ENCODE results near the gene PALLD. TPM values are rescaled to one million over a fixed set of nuclear protein-coding genes. Genes with fewer than 3 reads are reported as not detected.

The PALLD gene
- total RNA-seq, 4 donors from 2014 or later: 71.8 to 106 (median 83.3) TPM

DNA sequence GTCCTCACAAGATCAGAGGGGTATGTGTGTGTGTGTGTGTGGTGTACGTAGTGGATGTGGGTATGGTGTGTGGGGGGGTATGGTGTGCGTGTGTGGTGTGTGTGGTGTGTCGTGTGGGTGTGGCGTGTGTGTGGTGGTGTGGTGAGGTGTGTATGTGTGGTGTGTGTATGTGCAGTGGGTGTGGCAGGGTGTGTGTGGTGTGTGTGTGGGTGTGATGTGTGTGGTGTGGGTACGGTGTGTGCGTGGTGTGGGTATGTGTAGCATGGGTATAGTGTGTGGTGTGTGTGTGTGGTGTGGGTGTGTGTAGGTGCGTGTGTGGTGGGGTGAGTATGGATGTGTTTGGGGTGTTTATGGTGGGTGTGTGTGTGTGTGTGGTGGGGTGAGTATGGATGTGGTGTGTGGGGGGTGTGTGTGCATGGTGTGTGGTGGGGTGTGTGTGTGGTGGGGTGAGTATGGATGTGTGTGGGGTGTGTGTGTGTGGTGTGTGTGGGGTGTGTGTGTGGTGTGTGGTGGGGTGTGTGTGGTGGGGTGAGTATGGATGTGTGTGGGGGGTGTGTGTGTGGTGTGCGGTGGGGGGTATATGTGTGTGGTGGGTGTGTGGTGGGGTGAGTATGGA, 182.0 kb downstream of the PALLD start:
- no peaks in the 10 kb centered on the region for H3K27me3 ChIP-seq
- H3K9me3 ChIP-seq: no peaks in the 10 kb centered on the region
- H3K4me1 ChIP-seq: no peaks in the 10 kb centered on the region
- no peak overlapping the region for H3K27ac ChIP-seq
- DNase-seq (ENCODE audit: low spot score in 2 of 2): no peak
- no peak overlapping the region for H3K4me3 ChIP-seq
- H3K36me3 ChIP-seq: peaks cover 6% of the 10 kb centered on the region
- TF ChIP-seq POLR2A (IDR thresholded peaks at IDR 0.05): no peak
- TF ChIP-seq POLR2AphosphoS5 (IDR thresholded peaks at IDR 0.05): no peak
- TF ChIP-seq, protein P1, sequence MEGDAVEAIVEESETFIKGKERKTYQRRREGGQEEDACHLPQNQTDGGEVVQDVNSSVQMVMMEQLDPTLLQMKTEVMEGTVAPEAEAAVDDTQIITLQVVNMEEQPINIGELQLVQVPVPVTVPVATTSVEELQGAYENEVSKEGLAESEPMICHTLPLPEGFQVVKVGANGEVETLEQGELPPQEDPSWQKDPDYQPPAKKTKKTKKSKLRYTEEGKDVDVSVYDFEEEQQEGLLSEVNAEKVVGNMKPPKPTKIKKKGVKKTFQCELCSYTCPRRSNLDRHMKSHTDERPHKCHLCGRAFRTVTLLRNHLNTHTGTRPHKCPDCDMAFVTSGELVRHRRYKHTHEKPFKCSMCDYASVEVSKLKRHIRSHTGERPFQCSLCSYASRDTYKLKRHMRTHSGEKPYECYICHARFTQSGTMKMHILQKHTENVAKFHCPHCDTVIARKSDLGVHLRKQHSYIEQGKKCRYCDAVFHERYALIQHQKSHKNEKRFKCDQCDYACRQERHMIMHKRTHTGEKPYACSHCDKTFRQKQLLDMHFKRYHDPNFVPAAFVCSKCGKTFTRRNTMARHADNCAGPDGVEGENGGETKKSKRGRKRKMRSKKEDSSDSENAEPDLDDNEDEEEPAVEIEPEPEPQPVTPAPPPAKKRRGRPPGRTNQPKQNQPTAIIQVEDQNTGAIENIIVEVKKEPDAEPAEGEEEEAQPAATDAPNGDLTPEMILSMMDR (IDR thresholded peaks at IDR 0.05): no peak
- no peak for TF ChIP-seq EP300 (IDR thresholded peaks at IDR 0.05)
- WGBS: 94% methylated on average over 8 of the region's 8 CpGs

DNA sequence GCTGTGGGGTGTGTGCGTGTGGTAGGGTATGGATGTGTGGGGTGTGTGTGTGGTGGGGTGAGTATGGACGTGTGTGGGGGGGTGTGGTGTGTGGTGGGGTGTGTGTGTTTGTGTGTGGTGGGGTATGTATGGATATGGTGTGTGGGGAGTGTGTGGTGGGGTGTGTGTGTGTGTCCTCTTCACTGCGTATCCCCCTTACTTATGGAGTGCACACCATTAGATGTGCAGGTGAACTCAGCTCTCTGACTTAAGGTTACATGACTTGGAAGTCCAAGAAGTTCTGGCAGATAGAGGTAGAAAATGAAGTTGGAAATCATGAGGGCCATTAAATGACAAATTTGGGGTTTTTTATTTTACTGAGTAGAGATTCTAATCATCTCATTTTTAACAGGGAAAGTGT, 182.5 kb downstream of the PALLD start:
- no peaks in the 10 kb centered on the region for H3K4me1 ChIP-seq
- TF ChIP-seq EP300 (IDR thresholded peaks at IDR 0.05): no peak
- TF ChIP-seq, protein P1 (IDR thresholded peaks at IDR 0.05): no peak
- TF ChIP-seq POLR2A (IDR thresholded peaks at IDR 0.05): no peak
- whole genome bisulfite sequencing: 95% methylated on average over 3 of the region's 3 CpGs

DNA sequence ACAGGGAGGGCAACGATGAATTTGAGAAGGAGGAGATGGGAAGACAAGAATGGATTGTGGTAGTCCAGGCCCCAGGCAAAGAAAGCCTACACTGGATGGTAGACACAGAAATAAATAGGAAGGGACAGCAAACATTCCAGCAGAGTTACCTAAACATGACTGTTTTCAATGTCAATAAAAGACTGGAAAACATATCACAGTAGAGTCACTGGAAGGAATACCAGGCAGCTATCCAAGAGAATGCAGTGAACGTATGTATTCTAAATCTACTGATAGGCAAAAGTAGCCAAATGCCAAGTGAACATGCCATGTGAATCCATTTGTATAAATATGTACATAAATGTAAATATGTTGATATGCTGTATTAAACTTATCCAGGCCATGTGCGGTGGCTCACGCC, 183.0 kb downstream of the PALLD start:
- DNase-seq (ENCODE audit: low spot score in 2 of 2): no peak
- no peak overlapping the region for H3K27ac ChIP-seq
- 85% methylated on average over 4 of the region's 4 CpGs for WGBS
- H3K4me3 ChIP-seq: no peak overlapping the region
- peaks cover 14% of the 10 kb centered on the region for H3K36me3 ChIP-seq
- H3K4me1 ChIP-seq: no peaks in the 10 kb centered on the region
- TF ChIP-seq POLR2AphosphoS5 (IDR thresholded peaks at IDR 0.05) (no peak), EP300 (IDR thresholded peaks at IDR 0.05) (no peak), POLR2A (IDR thresholded peaks at IDR 0.05) (no peak)
- TF ChIP-seq, protein P1 (IDR thresholded peaks at IDR 0.05): no peak
- no peaks in the 10 kb centered on the region for H3K27me3 ChIP-seq
- no peaks in the 10 kb centered on the region for H3K9me3 ChIP-seq

More for the DNA sequence above, 182.5 kb downstream of the PALLD start:
- Histone ChIP-seq H3K36me3 (peaks cover 10% of the 10 kb centered on the region), H3K27ac (no peak overlapping the region), H3K9me3 (no peaks in the 10 kb centered on the region), H3K27me3 (no peaks in the 10 kb centered on the region), H3K4me3 (no peak overlapping the region)
- DNase-seq (ENCODE audit: low spot score in 2 of 2): no peak

DNA sequence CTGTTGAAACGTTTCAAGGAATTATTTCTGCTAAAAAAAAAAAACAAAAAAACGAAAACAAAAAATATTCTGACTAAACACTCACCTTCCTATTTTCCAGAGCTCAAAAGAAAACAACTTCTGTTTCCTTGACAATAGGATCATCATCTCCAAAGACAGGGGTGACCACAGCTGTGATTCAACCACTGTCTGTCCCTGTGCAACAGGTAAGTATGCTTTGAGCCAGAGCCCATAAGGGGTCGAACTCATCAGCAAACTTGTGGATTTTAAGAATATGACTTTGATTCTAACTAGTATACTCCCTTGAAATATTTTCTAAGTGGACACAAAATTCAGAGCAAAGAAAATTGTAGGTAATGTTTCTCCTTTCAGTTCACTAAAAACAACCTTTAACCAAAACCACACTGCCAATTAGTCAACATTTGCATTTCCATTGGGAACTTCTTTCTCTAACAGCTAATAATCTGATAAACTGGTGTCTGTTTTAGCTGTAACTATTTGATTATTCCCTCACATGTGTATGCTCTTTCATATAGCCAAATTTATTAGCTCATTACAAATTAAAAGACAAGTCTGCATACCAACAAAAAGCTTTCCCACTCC, 186.1 kb downstream of the PALLD start:
- DNase-seq (ENCODE audit: low spot score in 2 of 2): no peak
- no peak overlapping the region for H3K4me3 ChIP-seq
- no peaks in the 10 kb centered on the region for H3K9me3 ChIP-seq
- no peak for TF ChIP-seq EP300 (IDR thresholded peaks at IDR 0.05)
- TF ChIP-seq, protein P1 (IDR thresholded peaks at IDR 0.05): no peak
- no peak for TF ChIP-seq POLR2A (IDR thresholded peaks at IDR 0.05)
- peaks cover 14% of the 10 kb centered on the region for H3K36me3 ChIP-seq
- H3K27ac ChIP-seq: no peak overlapping the region
- H3K4me1 ChIP-seq: no peaks in the 10 kb centered on the region
- H3K27me3 ChIP-seq: no peaks in the 10 kb centered on the region
- WGBS: 79% methylated on average over 3 of the region's 3 CpGs

DNA sequence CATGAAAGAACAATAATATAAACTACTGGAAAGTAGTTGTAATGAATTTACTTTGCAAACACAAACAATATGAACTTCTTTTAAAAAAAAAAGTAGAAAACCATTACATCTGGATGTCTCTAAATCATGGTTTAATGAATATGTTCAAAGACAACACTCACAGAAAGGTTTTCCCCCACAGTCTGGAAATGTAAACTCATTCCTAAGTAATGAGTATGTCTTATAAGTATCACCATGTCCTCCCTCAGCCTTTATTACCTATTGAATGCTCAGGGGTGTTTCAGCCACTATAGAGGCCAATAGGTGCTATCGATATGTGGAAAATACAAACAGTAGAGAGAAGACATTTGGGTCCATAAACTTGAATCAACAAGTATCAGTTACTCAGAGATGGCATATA, 186.7 kb downstream of the PALLD start:
- Histone ChIP-seq H3K27ac (no peak overlapping the region), H3K9me3 (no peaks in the 10 kb centered on the region), H3K27me3 (no peaks in the 10 kb centered on the region), H3K36me3 (peaks cover 14% of the 10 kb centered on the region), H3K4me1 (no peaks in the 10 kb centered on the region), H3K4me3 (no peak overlapping the region)
- WGBS: 89% methylated on average over 1 of the region's 1 CpG
- TF ChIP-seq EP300 (IDR thresholded peaks at IDR 0.05) (no peak), POLR2A (IDR thresholded peaks at IDR 0.05) (no peak), POLR2AphosphoS5 (IDR thresholded peaks at IDR 0.05) (no peak)
- TF ChIP-seq, protein P1 (IDR thresholded peaks at IDR 0.05): no peak
- DNase-seq (ENCODE audit: low spot score in 2 of 2): no peak

Data from suprapubic skin (tissue), 4 donors.